ENCODE measurements around the gene ANO1.

ANO1 gene

GRCh38 chr11:70205049-70205725 lies 127.1 kb downstream of the ANO1 start:
- TF ChIP-seq ARNTL (CRISPR knock-in tag; IDR thresholded peaks at IDR 0.05; ENCODE audit: borderline replicate concordance, low read depth): no peak
- no peak for TF ChIP-seq ZNF565 (CRISPR knock-in tag; conservative IDR thresholded peaks at IDR 0.05; ENCODE audit: low read depth)
- no peak for TF ChIP-seq ZNF8 (CRISPR knock-in tag; IDR thresholded peaks at IDR 0.05)
- TF ChIP-seq ZC3H10 (CRISPR knock-in tag; IDR thresholded peaks at IDR 0.05): no peak
- no peak for TF ChIP-seq ISL1 (CRISPR knock-in tag; IDR thresholded peaks at IDR 0.05)
- no peak for TF ChIP-seq ZFP30 (CRISPR knock-in tag; IDR thresholded peaks at IDR 0.05)
- no peak for TF ChIP-seq TSHZ2 (CRISPR knock-in tag; IDR thresholded peaks at IDR 0.05)
- no peak for TF ChIP-seq POU6F1 (CRISPR knock-in tag; IDR thresholded peaks at IDR 0.05; ENCODE audit: borderline replicate concordance, low read depth)
- TF ChIP-seq CSRNP3 (CRISPR knock-in tag; IDR thresholded peaks at IDR 0.05): no peak
- no peak for TF ChIP-seq RARB (CRISPR knock-in tag; IDR thresholded peaks at IDR 0.05)
- TF ChIP-seq ESRRG (CRISPR knock-in tag; IDR thresholded peaks at IDR 0.05): no peak

GRCh38 chr11:70205766-70206165 lies 127.6 kb downstream of the ANO1 start:
- TF ChIP-seq SNAI2 (CRISPR knock-in tag; IDR thresholded peaks at IDR 0.05) (no peak), TCF4 (CRISPR knock-in tag; IDR thresholded peaks at IDR 0.05; ENCODE audit: borderline replicate concordance) (no peak), CSDC2 (CRISPR knock-in tag; IDR thresholded peaks at IDR 0.05) (no peak), OSR1 (CRISPR knock-in tag; IDR thresholded peaks at IDR 0.05) (no peak), ISL1 (CRISPR knock-in tag; IDR thresholded peaks at IDR 0.05) (no peak), GLIS3 (CRISPR knock-in tag; IDR thresholded peaks at IDR 0.05) (no peak), POU6F1 (CRISPR knock-in tag; IDR thresholded peaks at IDR 0.05; ENCODE audit: borderline replicate concordance, low read depth) (no peak), ZFP30 (CRISPR knock-in tag; IDR thresholded peaks at IDR 0.05) (no peak), TSHZ2 (CRISPR knock-in tag; IDR thresholded peaks at IDR 0.05) (no peak), ZNF565 (CRISPR knock-in tag; conservative IDR thresholded peaks at IDR 0.05; ENCODE audit: low read depth) (no peak), CSRNP3 (CRISPR knock-in tag; IDR thresholded peaks at IDR 0.05) (no peak), TOX (CRISPR knock-in tag; IDR thresholded peaks at IDR 0.05; ENCODE audit: borderline replicate concordance) (no peak), CREB5 (CRISPR knock-in tag; IDR thresholded peaks at IDR 0.05; ENCODE audit: low read depth) (no peak), ZNF70 (CRISPR knock-in tag; IDR thresholded peaks at IDR 0.05) (no peak), PPARA (CRISPR knock-in tag; IDR thresholded peaks at IDR 0.05; ENCODE audit: borderline replicate concordance) (no peak), ZFP3 (CRISPR knock-in tag; IDR thresholded peaks at IDR 0.05) (no peak), ZC3H10 (CRISPR knock-in tag; IDR thresholded peaks at IDR 0.05) (no peak), BACH2 (CRISPR knock-in tag; IDR thresholded peaks at IDR 0.05; ENCODE audit: borderline replicate concordance) (no peak), ESRRG (CRISPR knock-in tag; IDR thresholded peaks at IDR 0.05) (no peak)
- no peak for ATAC-seq

More at GRCh38 chr11:70205049-70205725, 127.1 kb downstream of the ANO1 start:
- no peak for ATAC-seq

Data from SK-N-SH treated with all-trans-retinoic acid at 6 μM for 48 hours (cell line).